ENCODE measurements around the gene LRFN2. TPM values are rescaled to one million over a fixed set of nuclear protein-coding genes. Genes with fewer than 3 reads are reported as not detected.

LRFN2 gene
- total RNA-seq, 3 donors from 2014 or later (not counting 1 experiment from before 2014, with no cell fraction given): 3.0 to 3.6 (median 3.5) TPM

DNA sequence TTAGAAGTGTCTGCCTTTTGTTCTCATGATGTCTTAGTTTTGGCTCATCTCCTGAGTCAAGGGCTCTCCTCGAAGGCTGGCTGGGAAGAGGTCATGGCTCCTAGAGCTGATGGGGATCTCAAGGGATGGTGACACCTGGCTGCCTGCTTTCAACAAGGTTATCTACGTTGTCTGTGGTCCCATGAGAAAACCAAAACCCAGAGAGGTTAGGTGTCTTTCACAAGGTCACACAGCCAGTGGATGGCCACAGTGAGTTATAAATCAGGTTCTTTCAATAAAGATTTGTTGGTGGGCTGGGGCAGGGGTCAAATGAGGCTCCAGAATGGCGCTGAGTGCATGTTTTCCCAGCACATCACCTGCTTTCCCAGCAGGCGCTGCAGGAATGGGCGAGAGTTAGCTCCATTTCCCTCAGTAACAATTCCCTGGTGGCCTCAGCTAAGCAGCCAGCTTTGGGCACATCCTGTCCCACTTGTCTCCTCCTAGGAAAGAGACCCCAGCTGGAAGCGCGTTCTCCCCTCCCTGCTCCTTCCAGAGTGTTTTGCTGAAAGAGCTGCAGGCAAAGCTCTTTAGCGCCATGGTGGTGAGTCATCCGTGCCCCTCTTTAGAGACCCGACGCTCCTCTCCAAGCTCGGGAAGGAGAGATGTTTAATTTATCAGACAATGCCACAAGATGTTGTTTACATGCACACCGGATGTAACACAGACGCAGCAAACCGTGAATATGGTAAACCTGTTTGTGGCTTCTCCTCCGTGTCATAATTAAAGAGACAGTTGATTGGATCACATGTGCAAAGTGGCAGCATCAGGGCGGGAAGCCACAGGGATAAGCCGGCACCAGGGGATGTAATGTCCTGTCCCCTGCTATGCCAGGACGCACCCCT is 109.7 kb downstream of the LRFN2 start:
- intact Hi-C loops (cut with micrococcal nuclease): loop anchor here (1.0 to 5.0 kb wide), 6 partner anchors 21 to 145 kb away; no protein-coding TSS in a partner anchor
- no peak for TF ChIP-seq CTCF (IDR thresholded peaks at IDR 0.05)
- Histone ChIP-seq H3K27ac (ENCODE audit: low read length) (peak overlapping the region; percentile 67), H3K9me3 (ENCODE audit: control insufficient read depth, insufficient read depth, low read length) (no peaks in the 10 kb centered on the region), H3K27me3 (ENCODE audit: control insufficient read depth, insufficient read depth, low read length) (no peaks in the 10 kb centered on the region), H3K4me1 (ENCODE audit: control insufficient read depth, insufficient read depth, low read length) (peaks cover 26% of the 10 kb centered on the region), H3K36me3 (ENCODE audit: control insufficient read depth, insufficient read depth, low read length) (no peaks in the 10 kb centered on the region), H3K4me3 (ENCODE audit: low read length) (no peak overlapping the region)
- Mint-ChIP-seq H3K27me3 (ENCODE audit: low read depth in 2 of 2) (no peaks in the 10 kb centered on the region), H3K9me3 (no peaks in the 10 kb centered on the region), H3K4me3 (peak overlapping the region; percentile 75), H3K36me3 (no peaks in the 10 kb centered on the region), H3K27ac (peak overlapping the region; percentile 87 to 89), H3K4me1 (peaks cover 37 to 54% of the 10 kb centered on the region in 2 donors)
- WGBS (ENCODE audit: insufficient coverage): 39% methylated on average over 19 of the region's 19 CpGs
- ATAC-seq (peak; percentile 82 to 90 (median 84)), DNase-seq (peak; percentile 65 to 78)

DNA sequence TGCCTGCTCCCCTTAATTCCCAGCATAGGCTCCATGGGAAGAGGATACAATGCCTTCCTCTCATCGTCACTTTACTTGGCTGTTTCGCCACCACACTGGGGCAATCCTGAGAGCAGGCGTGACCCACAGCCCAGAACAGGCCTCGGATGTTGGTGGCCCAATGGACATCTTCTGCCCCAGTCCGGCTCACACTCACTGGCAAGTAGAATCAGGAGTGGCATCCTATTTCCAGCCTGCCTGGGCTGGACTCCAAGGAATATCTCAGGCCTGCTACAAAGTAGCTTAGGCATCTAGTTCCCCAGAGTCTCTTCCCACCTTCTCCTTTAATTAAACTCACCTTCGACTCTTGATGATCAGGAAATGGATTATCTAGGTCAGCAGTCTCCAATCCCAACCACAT is 110.5 kb downstream of the LRFN2 start:
- H3K27ac ChIP-seq (ENCODE audit: low read length): peak overlapping the region; percentile 67
- H3K4me1 ChIP-seq (ENCODE audit: control insufficient read depth, insufficient read depth, low read length): peaks cover 26% of the 10 kb centered on the region
- no peaks in the 10 kb centered on the region for H3K36me3 ChIP-seq (ENCODE audit: control insufficient read depth, insufficient read depth, low read length)
- TF ChIP-seq CTCF (IDR thresholded peaks at IDR 0.05): no peak
- no peaks in the 10 kb centered on the region for H3K27me3 ChIP-seq (ENCODE audit: control insufficient read depth, insufficient read depth, low read length)
- Mint-ChIP-seq H3K36me3 (no peaks in the 10 kb centered on the region), H3K4me1 (peaks cover 37 to 54% of the 10 kb centered on the region in 2 donors), H3K4me3 (peak overlapping the region; percentile 75), H3K27ac (peak overlapping the region; percentile 87 to 89), H3K9me3 (no peaks in the 10 kb centered on the region), H3K27me3 (ENCODE audit: low read depth in 2 of 2) (no peaks in the 10 kb centered on the region)
- no peak for DNase-seq
- intact Hi-C loops (cut with micrococcal nuclease): loop anchor here (1.0 to 5.0 kb wide), 3 partner anchors 20 to 144 kb away; no protein-coding TSS in a partner anchor
- no peak for ATAC-seq
- no peak overlapping the region for H3K4me3 ChIP-seq (ENCODE audit: low read length)
- no peaks in the 10 kb centered on the region for H3K9me3 ChIP-seq (ENCODE audit: control insufficient read depth, insufficient read depth, low read length)
- WGBS (ENCODE audit: insufficient coverage): 84% methylated on average over 6 of the region's 6 CpGs

- Mint-ChIP-seq H3K4me3 (no peak overlapping the region), H3K9me3 (no peaks in the 10 kb centered on the region), H3K4me1 (peaks cover 36 to 53% of the 10 kb centered on the region in 2 donors), H3K27me3 (ENCODE audit: low read depth in 2 of 2) (no peaks in the 10 kb centered on the region), H3K36me3 (no peaks in the 10 kb centered on the region), H3K27ac (peak overlapping the region; percentile 18 to 89)
- Histone ChIP-seq H3K4me1 (ENCODE audit: control insufficient read depth, insufficient read depth, low read length) (peaks cover 26% of the 10 kb centered on the region), H3K36me3 (ENCODE audit: control insufficient read depth, insufficient read depth, low read length) (no peaks in the 10 kb centered on the region), H3K4me3 (ENCODE audit: low read length) (no peak overlapping the region), H3K27me3 (ENCODE audit: control insufficient read depth, insufficient read depth, low read length) (no peaks in the 10 kb centered on the region), H3K9me3 (ENCODE audit: control insufficient read depth, insufficient read depth, low read length) (no peaks in the 10 kb centered on the region), H3K27ac (ENCODE audit: low read length) (no peak overlapping the region)
- WGBS (ENCODE audit: insufficient coverage): 94% methylated on average over 3 of the region's 3 CpGs
- DNase-seq (no peak), ATAC-seq (no peak)
- TF ChIP-seq CTCF (IDR thresholded peaks at IDR 0.05): no peak
- intact Hi-C loops (cut with micrococcal nuclease): loop anchor here (5.0 kb wide), 1 partner anchor 143 kb away; no protein-coding TSS in a partner anchor
Observed at GRCh38 chr6:40474937-40475336, 112.2 kb downstream of the LRFN2 start.

Data from natural killer cell (primary cell).